Esophagus squamous epithelium (tissue), 5 donors: Measurements from ENCODE around the gene YES1. TPM values are rescaled to one million over a fixed set of nuclear protein-coding genes. Genes with fewer than 3 reads are reported as not detected.
"Not testable (repeated sequence)": the region's sequence is repeated elsewhere in the genome, so short reads cannot be mapped to it uniquely, and the experiment has no call there.

Experiments
- DNase-seq: peaks from one replicate; lab custom pipeline; 2025; lab: John Stamatoyannopoulos, UW
- H3K27ac ChIP-seq, 4 donors: fragments of 200-600 bp; sonication (generic); one replicate each; pipeline ENCODE4 v1.5.1; 2016 to 2019; ENCODE audit warnings: mild to moderate bottlenecking in 1 of 4
- H3K27me3 ChIP-seq, 4 donors: fragments of 200-600 bp; sonication (generic); 1 replicate in 3 of 4; 2 replicates in 1 of 4; pipeline versions ENCODE4 v1.5.1 to v1.6.0; 2017 to 2021; ENCODE audit warnings: antibody characterized with exemption in 1 of 4
- H3K36me3 ChIP-seq, 3 donors: fragments of 200-600 bp; sonication (generic); one replicate each; pipeline ENCODE4 v1.5.1; 2016 to 2019
- H3K4me1 ChIP-seq, 3 donors: fragments of 200-600 bp; sonication (generic); one replicate each; pipeline ENCODE4 v1.5.1; 2017 to 2019
- H3K4me3 ChIP-seq, 4 donors: fragments of 200-600 bp; sonication (generic); 1 replicate in 3 of 4; 2 replicates in 1 of 4; pipeline ENCODE4 v1.5.1; 2016 to 2019; ENCODE audit warnings: mild to moderate bottlenecking in 2 of 4, moderate library complexity in 1 of 4
- H3K9me3 ChIP-seq, 3 donors: fragments of 200-600 bp; sonication (generic); one replicate each; pipeline ENCODE4 v1.5.1; 2016 to 2019
- POLR2A ChIP-seq, 4 donors: fragments of 450-650 bp; IDR thresholded peaks; one replicate each; pipeline ENCODE4 v1.6.1; 2017; ENCODE audit warnings: antibody characterized with exemption in 4 of 4, mild to moderate bottlenecking in 4 of 4, moderate library complexity in 3 of 4
- WGBS, 2 donors: methylation state at CpG; one replicate each; pipeline ENCODE4 v1.1.5; 2018; 5-methylcytosine and 5-hydroxymethylcytosine counted together
- intact Hi-C: fragments of 100-400 bp; cut with DNase I; formaldehyde crosslinking; loops from one replicate; pipeline ENCODE4 v1.15.0; 2022
- total RNA-seq, 4 donors: library from RNA; depleted of rRNA; stranded (reverse); fragments of >200 nt; gene quantifications; one replicate each; pipeline ENCODE4 v1.1.0, GENCODE V29; 2016
- TF ChIP-seq, protein P1 (sequence below), 6 experiments: fragments of 450-650 bp in 4 of 6; fragments of 200-600 bp in 2 of 6; sonication (generic) in 2 of 6; IDR thresholded peaks; one replicate each; pipeline ENCODE4 v1.5.1; 2016 to 2019; ENCODE audit warnings: antibody characterized with exemption in 6 of 6, mild to moderate bottlenecking in 4 of 6, moderate library complexity in 4 of 6
- donor health status: DM: yes; HTN: yes; CAD: no.

YES1 gene
- total RNA-seq, 4 donors from 2014 or later: 105 to 143 (median 125) TPM

DNA sequence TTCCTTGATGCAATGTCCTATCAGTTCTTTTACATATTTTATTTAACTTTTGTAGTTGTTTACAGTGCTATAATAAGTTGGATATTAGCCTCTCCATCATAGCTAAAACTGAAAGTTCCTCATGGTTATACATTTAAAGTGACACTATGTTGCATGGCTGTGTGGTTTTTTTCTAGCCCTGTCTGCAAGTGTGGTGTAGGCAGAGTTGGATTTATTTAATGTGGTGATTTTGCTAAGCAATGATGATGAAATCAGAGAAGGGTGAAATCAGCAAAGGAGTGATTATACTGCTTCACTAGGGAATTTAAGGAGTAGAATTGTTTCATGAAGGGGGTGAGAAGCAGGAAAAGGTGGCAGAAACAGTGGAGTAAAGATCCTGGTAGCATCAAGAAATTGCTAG lies 81.3 kb downstream of the YES1 start:
- Histone ChIP-seq H3K4me3 (no peak overlapping the region), H3K27ac (no peak overlapping the region), H3K9me3 (no peaks in the 10 kb centered on the region), H3K36me3 (peaks cover 0 to 73% (median 9%) of the 10 kb centered on the region in 3 donors), H3K27me3 (no peaks in the 10 kb centered on the region), H3K4me1 (no peaks in the 10 kb centered on the region)
- TF ChIP-seq, protein P1, sequence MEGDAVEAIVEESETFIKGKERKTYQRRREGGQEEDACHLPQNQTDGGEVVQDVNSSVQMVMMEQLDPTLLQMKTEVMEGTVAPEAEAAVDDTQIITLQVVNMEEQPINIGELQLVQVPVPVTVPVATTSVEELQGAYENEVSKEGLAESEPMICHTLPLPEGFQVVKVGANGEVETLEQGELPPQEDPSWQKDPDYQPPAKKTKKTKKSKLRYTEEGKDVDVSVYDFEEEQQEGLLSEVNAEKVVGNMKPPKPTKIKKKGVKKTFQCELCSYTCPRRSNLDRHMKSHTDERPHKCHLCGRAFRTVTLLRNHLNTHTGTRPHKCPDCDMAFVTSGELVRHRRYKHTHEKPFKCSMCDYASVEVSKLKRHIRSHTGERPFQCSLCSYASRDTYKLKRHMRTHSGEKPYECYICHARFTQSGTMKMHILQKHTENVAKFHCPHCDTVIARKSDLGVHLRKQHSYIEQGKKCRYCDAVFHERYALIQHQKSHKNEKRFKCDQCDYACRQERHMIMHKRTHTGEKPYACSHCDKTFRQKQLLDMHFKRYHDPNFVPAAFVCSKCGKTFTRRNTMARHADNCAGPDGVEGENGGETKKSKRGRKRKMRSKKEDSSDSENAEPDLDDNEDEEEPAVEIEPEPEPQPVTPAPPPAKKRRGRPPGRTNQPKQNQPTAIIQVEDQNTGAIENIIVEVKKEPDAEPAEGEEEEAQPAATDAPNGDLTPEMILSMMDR (IDR thresholded peaks at IDR 0.05): no peak
- no peak for TF ChIP-seq POLR2A (IDR thresholded peaks at IDR 0.05)
- DNase-seq: no peak
- intact Hi-C loops: loop anchor here (10.0 kb wide), 1 partner anchor 106 kb away; no protein-coding TSS in a partner anchor

DNA sequence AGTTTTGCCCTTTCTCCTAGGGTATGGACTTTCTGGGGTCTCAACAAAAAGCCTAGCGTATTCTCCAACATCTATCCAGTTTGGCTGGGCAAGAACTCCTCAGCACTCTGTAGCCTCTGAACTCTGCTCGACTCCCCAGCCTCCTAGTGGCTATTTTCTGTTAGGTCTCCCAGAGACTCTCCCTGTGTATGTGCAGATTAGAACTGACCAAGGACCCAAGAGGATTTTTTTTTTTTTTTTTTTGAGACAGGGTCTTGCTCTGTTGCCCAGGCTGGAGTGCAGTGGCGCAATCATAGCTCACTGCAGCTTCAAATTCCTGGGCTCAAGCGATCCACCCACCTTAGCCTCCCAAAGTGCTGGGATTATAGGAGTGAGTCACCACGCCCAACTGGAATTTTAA lies 81.9 kb downstream of the YES1 start:
- peaks cover 0 to 73% (median 6%) of the 10 kb centered on the region in 3 donors for H3K36me3 ChIP-seq
- not testable (repeated sequence) for H3K27me3 ChIP-seq, H3K4me3 ChIP-seq, H3K9me3 ChIP-seq, DNase-seq, H3K27ac ChIP-seq, H3K4me1 ChIP-seq
- 80 to 90% methylated on average over 5 of the region's 5 CpGs for WGBS, 2 donors
- intact Hi-C loops: loop anchor here (10.0 kb wide), 1 partner anchor 105 kb away; no protein-coding TSS in a partner anchor

GRCh38 chr18:725646-726045 lies 86.4 kb downstream of the YES1 start:
- Histone ChIP-seq H3K36me3 (peaks cover 0 to 64% (median 0%) of the 10 kb centered on the region in 3 donors), H3K9me3 (no peaks in the 10 kb centered on the region), H3K27me3 (no peaks in the 10 kb centered on the region), H3K4me3 (no peak overlapping the region), H3K4me1 (no peaks in the 10 kb centered on the region), H3K27ac (no peak overlapping the region)
- 85 to 89% methylated on average over 9 of the region's 9 CpGs for WGBS, 2 donors
- DNase-seq: no peak
- intact Hi-C loops: no loop called here
- TF ChIP-seq, protein P1 (IDR thresholded peaks at IDR 0.05): no peak
- no peak for TF ChIP-seq POLR2A (IDR thresholded peaks at IDR 0.05)

DNA sequence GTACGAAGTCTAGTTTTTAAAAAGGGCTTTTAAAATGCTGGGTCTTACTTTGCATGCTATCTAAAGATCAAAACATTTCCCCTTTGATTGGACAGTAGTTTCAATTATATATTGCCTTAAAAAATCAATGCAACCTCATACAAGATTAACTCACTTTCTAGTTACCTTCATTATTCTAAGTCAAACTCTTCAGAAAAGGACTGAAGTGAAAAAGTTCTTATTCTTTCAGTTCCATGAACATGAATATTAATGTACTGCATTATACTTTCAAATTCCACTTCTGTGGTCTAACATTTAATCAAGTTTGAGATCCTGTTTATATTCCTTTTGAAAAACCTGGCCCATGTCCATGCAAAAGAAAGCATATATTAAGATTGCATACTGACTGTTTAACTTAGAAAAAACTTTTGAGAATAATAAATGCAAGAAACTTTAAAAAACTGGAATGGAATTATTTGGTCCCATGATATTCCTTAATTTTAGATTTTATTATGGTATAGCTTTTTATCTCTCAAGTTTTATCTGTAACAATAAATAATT lies 88.4 kb downstream of the YES1 start:
- no peaks in the 10 kb centered on the region for H3K27me3 ChIP-seq
- H3K9me3 ChIP-seq: no peaks in the 10 kb centered on the region
- no peak overlapping the region for H3K27ac ChIP-seq
- WGBS, 2 donors: 100% methylated on average over 1 of the region's 1 CpG
- no peaks in the 10 kb centered on the region for H3K4me1 ChIP-seq
- TF ChIP-seq, protein P1 (IDR thresholded peaks at IDR 0.05): no peak
- TF ChIP-seq POLR2A (IDR thresholded peaks at IDR 0.05): no peak
- intact Hi-C loops: no loop called here
- DNase-seq: no peak
- no peak overlapping the region for H3K4me3 ChIP-seq
- H3K36me3 ChIP-seq: peaks cover 0 to 53% (median 0%) of the 10 kb centered on the region in 3 donors

DNA sequence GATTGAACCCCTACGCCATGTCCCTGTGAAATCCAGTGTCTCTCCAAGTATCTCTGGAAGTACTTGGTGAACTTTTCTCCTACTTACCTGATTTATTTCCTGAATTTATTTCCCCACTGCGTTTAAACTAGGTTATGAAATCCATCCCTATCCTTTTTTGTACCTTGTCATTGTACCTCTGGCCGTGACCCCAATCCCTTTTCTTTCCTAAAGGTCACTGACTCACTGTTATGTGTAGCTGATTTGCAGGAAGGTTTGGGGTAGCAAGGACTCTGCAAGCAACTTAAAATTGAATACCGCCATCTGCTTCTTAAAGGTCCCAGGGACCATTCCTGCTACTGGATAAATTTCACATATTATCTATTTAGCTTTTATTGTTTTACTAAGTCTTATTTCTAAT lies 95.0 kb downstream of the YES1 start:
- no peaks in the 10 kb centered on the region for H3K9me3 ChIP-seq
- intact Hi-C loops: no loop called here
- no peak overlapping the region for H3K4me3 ChIP-seq
- WGBS, 2 donors: 82 to 88% methylated on average over 4 of the region's 4 CpGs
- peaks cover 0 to 6% (median 0%) of the 10 kb centered on the region in 3 donors for H3K4me1 ChIP-seq
- no peaks in the 10 kb centered on the region for H3K36me3 ChIP-seq
- no peak overlapping the region for H3K27ac ChIP-seq
- no peak for DNase-seq
- no peak for TF ChIP-seq POLR2A (IDR thresholded peaks at IDR 0.05)
- TF ChIP-seq, protein P1 (IDR thresholded peaks at IDR 0.05): no peak
- no peaks in the 10 kb centered on the region for H3K27me3 ChIP-seq
